ENCODE measurements around the gene MED13.
"Not testable (repeated sequence)": the region's sequence is repeated elsewhere in the genome, so short reads cannot be mapped to it uniquely, and the experiment has no call there.

Gene MED13

GRCh38 chr17:61904094-61904710, 160.9 kb downstream of the MED13 start:
- DNase-seq: no peak

- no peak for DNase-seq
Measured at GRCh38 chr17:61903251-61903650, 161.8 kb downstream of the MED13 start.

GRCh38 chr17:61897548-61898180, 167.4 kb downstream of the MED13 start:
- DNase-seq: no peak

- no peak for DNase-seq
Measured at GRCh38 chr17:61895391-61895790, 169.7 kb downstream of the MED13 start.

GRCh38 chr17:61894310-61894709, 170.8 kb downstream of the MED13 start:
- not testable (repeated sequence) for DNase-seq

All from femur (tissue), 1 donor.